HG03521 (cell line): ENCODE data around the gene BABAM1.

Experiments
- ATAC-seq: cut with Tn5 transposase; IDR thresholded peaks from one replicate; pipeline ENCODE4 v1.9.1; 2021; ENCODE audit warnings: mild to moderate bottlenecking, moderate library complexity; ENCODE audit not compliant: unreplicated experiment

BABAM1 gene

GRCh38 chr19:17300992-17301619, 33.9 kb downstream of the BABAM1 start:
- no peak for ATAC-seq

DNA sequence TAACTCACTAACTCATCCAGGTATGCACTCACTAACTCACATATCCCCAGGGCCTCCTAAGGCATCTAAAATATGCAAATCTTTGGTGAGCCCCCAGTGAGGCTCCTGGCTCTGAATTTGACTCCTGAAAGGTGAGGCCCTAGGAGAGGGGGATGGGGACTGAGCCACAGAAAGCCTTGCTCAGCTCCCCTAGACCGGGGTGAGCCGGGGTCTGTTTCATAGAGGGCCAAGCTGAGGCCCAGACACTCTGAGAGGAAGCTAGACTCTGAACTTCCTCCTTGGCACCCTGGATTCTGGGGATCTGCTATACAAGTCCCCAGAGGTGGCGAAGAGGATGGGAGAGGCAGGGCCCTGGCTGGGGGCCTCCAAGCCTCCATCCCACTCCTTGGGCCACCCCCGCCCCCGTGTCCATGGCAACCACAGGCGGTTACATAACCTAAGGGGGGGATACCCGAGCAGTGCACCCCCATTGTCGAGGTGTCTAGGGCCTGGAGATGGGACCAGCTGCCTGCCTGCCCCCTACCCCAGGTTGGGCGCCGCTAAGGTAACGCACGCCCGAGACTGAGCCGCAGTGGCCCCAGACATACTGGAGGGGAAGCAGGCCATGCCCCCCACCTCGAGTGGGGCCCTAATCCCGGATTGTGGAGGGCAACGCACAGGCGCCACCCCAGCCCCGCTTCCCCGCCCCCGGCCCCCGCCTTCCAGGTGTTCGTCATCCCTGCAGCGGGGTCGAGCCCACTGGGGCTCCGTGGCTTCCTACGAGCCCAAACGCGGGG, 35.3 kb downstream of the BABAM1 start:
- no peak for ATAC-seq

- ATAC-seq: peak; percentile 52
Observed at GRCh38 chr19:17303167-17303939, 36.1 kb downstream of the BABAM1 start, which contains the start of gene ABHD8. TSS of gene ABHD8 (minus strand) at chr19:17303425. CDS start at chr19:17301616, 1,809 bp downstream.

- no peak for ATAC-seq
Observed at GRCh38 chr19:17303940-17304267, 36.7 kb downstream of the BABAM1 start.

GRCh38 chr19:17304386-17305215, 37.4 kb downstream of the BABAM1 start:
- ATAC-seq: no peak

- ATAC-seq: no peak
Observed at GRCh38 chr19:17305216-17305516, 37.9 kb downstream of the BABAM1 start.

DNA sequence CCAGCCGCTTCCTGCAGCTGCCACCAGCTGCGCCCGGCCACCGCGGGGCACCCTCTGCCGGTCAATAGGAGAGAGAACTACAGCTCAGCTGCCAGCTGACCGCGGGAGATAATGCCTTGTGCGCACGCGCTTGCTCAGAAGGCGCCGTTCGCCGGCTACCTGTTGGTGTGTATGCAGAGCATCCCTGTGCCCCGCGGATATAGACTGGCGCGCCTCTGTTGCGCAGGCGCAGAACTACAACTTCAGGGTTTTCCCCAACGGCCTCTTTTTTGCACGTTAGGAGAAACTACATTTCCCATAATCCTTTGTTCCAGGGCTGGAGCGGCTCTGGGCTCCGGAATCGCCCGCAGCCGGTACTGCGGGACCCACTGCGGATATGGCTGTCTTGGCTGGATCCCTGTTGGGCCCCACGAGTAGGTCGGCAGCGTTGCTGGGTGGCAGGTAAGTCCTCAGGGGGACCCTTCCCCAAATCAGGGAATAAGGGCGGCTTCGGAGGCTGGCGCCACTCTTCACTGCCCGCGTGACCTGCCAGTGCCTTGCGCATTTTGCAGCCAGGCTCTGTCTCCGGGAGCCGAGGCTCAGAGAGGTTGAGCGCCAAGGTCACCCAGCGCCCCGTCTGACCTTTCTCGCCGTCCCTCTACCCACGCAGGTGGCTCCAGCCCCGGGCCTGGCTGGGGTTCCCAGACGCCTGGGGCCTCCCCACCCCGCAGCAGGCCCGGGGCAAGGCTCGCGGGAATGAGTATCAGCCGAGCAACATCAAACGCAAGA, 38.5 kb downstream of the BABAM1 start, which contains the start of gene MRPL34:
MRPL34 (plus strand) TSS at position 356 of the 768 bp plus-strand sequence; CDS start at position 377, 21 bp downstream.
- ATAC-seq: peak; percentile 56

DNA sequence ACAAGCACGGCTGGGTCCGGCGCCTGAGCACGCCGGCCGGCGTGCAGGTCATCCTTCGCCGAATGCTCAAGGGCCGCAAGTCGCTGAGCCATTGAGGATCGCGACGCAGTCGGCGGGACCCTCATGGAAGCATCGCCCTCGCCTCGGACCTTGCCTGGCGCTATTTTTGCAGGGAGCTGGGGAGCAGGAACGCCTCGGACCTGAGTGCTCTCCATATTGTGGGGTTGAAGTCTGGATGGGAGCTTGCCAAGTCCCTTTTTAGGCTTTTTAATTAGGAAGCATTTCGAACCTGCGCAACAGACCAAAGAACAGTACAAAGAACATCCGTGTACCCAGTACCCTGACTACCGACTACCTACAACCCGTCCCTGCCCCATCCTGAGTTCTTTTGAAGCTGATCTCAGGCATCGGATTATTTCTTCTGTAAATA, 39.1 kb downstream of the BABAM1 start:
- ATAC-seq: no peak

- no peak for ATAC-seq
Observed at GRCh38 chr19:17307876-17308377, 40.7 kb downstream of the BABAM1 start.

GRCh38 chr19:17309198-17309964, 42.1 kb downstream of the BABAM1 start, which contains the start of gene DDA1:
TSS of gene DDA1 (plus strand) at chr19:17309563. CDS start at chr19:17309655, 92 bp downstream.
- ATAC-seq: peak; percentile 54

- no peak for ATAC-seq
Observed at GRCh38 chr19:17309965-17310461, 42.8 kb downstream of the BABAM1 start.

DNA sequence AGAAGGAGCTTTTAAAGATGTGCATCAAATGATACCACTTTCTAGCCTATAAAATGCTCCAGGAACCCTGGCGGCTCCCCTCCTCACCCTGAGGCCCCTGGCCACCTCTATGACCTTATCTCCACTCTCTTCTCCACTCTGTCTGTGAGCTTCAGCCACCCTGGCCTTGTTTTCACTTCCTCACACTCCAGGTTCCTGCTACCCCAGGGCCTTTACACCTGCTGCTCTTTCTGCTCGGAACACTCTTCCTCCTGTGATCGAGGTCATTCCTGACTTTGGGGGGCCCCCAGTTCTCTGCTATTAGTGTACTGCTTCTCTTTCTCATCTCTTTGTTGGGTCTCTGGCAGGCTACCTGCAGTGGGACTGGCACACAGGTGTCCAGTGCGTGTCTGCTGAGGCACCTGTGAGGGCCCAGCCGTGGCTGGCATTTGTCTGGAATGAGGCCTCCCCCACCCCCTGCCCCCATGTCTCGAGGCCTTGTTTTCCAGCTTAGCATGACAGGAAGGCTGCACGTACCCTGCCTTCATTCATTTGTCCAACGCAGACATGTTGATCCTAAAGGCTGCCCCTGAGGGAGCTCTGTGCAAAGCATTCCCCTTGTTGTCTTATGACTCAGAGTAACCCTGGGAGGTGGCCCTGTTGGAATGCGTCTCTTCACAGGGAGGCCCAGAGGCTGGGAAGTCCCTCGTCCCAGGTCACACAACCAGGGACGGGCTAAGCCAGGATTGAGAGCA, 44.4 kb downstream of the BABAM1 start:
- no peak for ATAC-seq

DNA sequence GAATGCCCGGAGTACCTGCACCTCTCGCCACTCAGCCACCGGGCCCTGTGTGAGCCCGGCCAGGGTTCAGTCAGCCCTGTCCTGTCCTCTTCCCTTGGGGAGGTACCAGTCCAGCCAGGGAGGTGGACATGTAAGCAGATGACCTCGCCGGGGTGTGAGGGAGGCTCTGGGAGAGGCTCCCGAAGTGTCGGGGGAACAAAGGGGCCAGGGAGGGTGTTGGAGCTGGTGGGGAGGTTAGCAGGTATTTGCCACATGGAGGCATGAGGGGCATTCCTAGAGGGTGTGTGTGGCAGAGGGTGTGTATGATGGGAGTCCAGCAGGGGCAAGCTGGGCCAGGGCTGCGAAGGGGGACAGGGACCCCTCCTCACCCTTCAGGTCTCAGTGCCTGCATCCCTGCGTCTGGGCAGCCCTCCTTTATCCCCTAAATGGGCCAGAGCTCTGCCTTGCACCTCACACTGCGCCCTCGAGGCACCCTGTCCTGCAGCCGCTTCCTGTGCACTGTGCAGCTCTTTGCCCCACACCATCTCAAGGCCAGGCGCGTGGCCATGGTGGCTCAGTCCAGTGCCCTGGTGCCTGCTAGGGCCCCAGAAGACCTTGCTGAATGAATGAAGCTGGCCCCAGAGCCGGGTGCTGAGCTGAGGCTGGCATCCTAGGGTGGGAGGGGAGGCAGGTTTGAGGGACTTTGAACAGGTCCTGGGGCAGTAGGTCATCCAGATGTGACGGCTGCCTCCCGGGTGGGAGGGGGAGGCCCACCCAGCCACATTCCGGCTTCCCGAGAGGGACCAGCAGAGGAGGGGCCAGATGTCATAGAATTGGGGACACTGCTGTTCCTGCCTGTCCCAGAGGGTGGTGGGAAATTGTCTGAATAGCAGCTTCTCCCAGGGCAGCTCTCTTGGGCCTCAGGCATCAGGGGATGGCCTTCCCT, 45.2 kb downstream of the BABAM1 start:
- no peak for ATAC-seq

DNA sequence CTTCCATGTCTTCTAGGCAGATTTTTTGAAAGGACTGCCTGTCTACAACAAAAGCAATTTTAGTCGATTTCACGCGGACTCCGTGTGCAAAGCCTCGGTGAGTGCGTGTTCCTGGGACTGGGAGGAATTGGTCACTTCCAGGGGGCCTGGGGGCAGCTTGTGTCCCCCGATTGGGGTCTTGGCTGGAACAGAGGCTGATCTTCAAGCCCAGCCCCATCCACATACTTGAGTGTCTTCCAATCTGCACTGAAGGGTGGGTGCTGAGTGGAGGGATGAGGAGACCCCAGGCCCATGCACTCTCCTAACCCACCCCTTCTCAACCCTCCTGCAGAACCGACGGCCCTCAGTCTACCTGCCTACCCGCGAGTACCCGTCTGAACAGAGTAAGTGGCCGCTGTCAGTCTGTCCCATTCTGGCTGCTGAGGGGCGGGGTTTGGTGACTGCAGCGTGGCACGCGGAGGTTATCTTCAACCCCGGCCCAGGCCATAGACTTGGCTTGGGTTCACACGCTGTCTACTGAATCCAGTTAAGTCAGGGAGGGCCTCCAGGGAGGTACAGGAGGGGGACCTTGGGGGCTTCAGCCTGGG, 46.9 kb downstream of the BABAM1 start:
- no peak for ATAC-seq

DNA sequence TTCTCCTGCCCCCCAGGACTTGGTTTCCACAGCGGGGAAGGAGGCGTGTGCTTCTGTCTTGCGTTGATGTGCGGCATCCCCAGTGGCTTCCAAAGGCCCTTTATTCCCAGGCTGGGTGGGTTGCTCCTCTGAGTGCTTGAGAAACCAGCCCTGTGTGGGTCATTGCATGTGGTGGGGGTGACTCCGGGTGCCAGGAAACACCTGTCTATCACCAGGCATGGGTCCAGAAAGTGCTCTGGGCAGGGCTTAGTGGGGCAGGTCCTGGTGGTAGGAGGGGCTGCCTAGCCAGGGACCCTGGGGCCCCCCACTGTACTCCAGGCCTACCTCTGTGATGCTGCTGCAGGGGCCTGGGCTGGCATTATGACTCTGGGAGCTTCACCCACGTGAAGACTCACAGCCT, 51.7 kb downstream of the BABAM1 start:
- no peak for ATAC-seq

DNA sequence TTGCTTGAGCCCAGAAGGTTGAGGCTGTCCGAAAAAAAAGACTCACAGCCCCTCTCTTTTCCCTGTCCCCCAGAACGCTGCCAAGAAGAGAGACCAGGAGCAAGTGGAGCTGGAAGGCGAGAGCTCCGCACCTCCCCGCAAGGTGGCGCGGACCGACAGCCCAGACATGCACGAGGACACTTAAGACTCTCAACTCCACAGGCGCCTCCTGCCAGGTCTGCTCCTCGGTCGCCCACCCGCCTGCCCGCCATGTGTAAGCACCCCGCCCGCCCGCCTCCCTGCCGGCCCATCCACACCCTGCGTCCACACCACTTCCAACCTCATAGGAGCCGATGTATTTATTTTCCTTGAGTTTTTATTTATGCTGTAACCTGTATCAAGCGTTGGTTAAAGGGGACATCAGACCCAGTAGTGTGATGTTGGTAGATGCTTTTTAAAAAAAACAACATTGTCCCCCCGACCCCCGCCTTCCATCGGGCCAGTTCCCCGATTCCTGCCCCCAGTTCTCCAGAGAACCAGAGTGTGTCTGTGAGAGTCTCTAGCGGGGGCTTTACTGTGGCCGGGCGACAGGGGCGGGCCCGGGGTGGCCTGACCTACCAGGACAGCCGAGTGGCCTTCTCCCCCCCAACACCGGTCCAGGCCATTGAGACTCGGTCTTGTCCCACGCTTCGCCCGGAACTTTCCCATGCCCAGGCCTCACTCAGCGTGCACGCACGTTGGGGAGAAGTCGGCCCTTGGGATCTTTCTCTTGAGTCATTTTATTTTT, 52.4 kb downstream of the BABAM1 start:
- ATAC-seq: no peak
